PC-3 (cell line): ENCODE results near the gene FCN3.

ENCODE experiments used
- EZH2 ChIP-seq: fragments of 300-600 bp; sonication (generic); IDR thresholded peaks from one replicate; pipeline ENCODE4 v1.6.1; 2017; ENCODE audit warnings: antibody characterized with exemption, mild to moderate bottlenecking, low read length; ENCODE audit not compliant: unreplicated experiment
- EZH2phosphoT487 ChIP-seq: fragments of 300-600 bp; sonication (generic); IDR thresholded peaks from 2 replicates; pipeline ENCODE4 v1.6.1; 2018; ENCODE audit warnings: mild to moderate bottlenecking, antibody characterized with exemption, low read length, borderline replicate concordance
- TF ChIP-seq, protein P1 (sequence below): fragments of 300-600 bp; sonication (generic); conservative IDR thresholded peaks from 2 replicates; pipeline ENCODE4 v1.5.1; 2017; ENCODE audit warnings: antibody characterized with exemption, low read depth, mild to moderate bottlenecking, low read length

DNA sequence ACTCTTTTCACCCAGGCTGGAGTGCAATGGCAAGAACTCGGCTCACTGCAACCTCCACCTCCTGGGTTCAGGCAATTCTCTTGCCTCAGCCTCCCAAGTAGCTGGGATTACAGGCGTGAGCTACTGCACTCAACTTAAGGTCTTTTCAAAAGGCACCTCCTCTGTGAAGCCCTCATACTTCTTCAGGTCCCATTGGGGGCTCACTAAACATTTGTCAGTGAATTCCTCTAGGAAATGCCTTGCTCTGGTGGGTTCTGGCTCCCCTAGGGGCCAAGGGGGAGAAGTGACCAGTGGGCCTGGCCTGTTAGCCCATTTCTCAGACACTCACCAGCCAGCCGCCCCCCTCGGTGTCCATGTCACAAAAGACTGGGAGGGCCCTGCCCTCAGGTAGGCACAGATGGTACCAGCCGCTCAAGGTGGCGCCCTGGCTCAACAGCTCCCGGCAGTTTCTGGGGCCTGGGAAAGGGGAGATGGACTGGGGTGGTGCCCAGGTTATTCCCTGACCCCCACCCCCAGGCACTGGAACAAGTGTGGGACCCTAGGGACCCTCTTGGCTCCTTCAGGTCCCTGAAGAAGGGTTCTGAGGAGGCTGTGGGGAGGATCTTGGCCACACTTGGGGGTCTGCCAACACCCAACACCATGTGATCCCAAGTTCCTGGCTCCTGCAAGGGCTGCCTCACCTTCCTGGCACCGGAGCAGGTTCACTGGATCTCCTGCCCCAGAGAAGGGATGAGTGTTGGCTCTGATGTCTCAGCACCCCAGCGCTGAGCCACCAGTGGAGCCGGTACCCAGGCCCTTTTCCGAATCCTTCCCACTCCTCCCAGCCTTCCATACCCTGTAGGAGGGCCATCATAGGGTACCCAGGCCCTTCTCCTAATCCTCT lies 1.6 kb downstream of the FCN3 start:
- TF ChIP-seq, protein P1, sequence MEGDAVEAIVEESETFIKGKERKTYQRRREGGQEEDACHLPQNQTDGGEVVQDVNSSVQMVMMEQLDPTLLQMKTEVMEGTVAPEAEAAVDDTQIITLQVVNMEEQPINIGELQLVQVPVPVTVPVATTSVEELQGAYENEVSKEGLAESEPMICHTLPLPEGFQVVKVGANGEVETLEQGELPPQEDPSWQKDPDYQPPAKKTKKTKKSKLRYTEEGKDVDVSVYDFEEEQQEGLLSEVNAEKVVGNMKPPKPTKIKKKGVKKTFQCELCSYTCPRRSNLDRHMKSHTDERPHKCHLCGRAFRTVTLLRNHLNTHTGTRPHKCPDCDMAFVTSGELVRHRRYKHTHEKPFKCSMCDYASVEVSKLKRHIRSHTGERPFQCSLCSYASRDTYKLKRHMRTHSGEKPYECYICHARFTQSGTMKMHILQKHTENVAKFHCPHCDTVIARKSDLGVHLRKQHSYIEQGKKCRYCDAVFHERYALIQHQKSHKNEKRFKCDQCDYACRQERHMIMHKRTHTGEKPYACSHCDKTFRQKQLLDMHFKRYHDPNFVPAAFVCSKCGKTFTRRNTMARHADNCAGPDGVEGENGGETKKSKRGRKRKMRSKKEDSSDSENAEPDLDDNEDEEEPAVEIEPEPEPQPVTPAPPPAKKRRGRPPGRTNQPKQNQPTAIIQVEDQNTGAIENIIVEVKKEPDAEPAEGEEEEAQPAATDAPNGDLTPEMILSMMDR: peak; percentile 43
- TF ChIP-seq EZH2phosphoT487: no peak
- no peak for TF ChIP-seq EZH2
